Measurements from ENCODE around the gene RASA3.
"Not testable (repeated sequence)": the region's sequence is repeated elsewhere in the genome, so short reads cannot be mapped to it uniquely, and the experiment has no call there.

Gene RASA3

GRCh38 chr13:114132419-114133121 is at the start of gene RASA3:
TSS of gene RASA3 (minus strand) at chr13:114132623. CDS start at chr13:114132489, 134 bp downstream.
- DNase-seq: peak; percentile 58

- no peak for DNase-seq
Measured at GRCh38 chr13:114179087-114179658, 46.8 kb upstream of the RASA3 start, which contains the start of gene CFAP97D2. TSS of gene CFAP97D2 (plus strand) at chr13:114179257. CDS start at chr13:114179331, 74 bp downstream.

GRCh38 chr13:114177245-114178010 is 45.0 kb upstream of the RASA3 start:
- DNase-seq: no peak

- DNase-seq: not testable (repeated sequence)
Measured at GRCh38 chr13:114176359-114176902, 44.0 kb upstream of the RASA3 start.

- no peak for DNase-seq
Measured at GRCh38 chr13:114174529-114174961, 42.1 kb upstream of the RASA3 start.

- DNase-seq: no peak
Measured at GRCh38 chr13:114173745-114174144, 41.3 kb upstream of the RASA3 start.

- no peak for DNase-seq
Measured at GRCh38 chr13:114173272-114173671, 40.8 kb upstream of the RASA3 start.

- no peak for DNase-seq
Measured at GRCh38 chr13:114167885-114168284, 35.5 kb upstream of the RASA3 start.

- peak; percentile 88 for DNase-seq
Measured at GRCh38 chr13:114167426-114167825, 35.0 kb upstream of the RASA3 start.

- DNase-seq: peak; percentile 8
Measured at GRCh38 chr13:114166381-114167131, 34.1 kb upstream of the RASA3 start.

- no peak for DNase-seq
Measured at GRCh38 chr13:114164681-114165429, 32.4 kb upstream of the RASA3 start.

GRCh38 chr13:114164053-114164452 is 31.6 kb upstream of the RASA3 start:
- no peak for DNase-seq

GRCh38 chr13:114162533-114162922 is 30.1 kb upstream of the RASA3 start:
- no peak for DNase-seq

- DNase-seq: peak; percentile 68
Measured at GRCh38 chr13:114161644-114162532, 29.5 kb upstream of the RASA3 start.

- DNase-seq: no peak
Measured at GRCh38 chr13:114161028-114161556, 28.7 kb upstream of the RASA3 start.

- DNase-seq: not testable (repeated sequence)
Measured at GRCh38 chr13:114158869-114159666, 26.6 kb upstream of the RASA3 start.

GRCh38 chr13:114157869-114158495 is 25.6 kb upstream of the RASA3 start:
- no peak for DNase-seq

GRCh38 chr13:114155926-114156883 is 23.8 kb upstream of the RASA3 start:
- DNase-seq: peak; percentile 3

Measured in MV-4-11 (cell line).